GM18508 (cell line): Measurements from ENCODE around the gene IGLL1.
"Not testable (repeated sequence)": the region's sequence is repeated elsewhere in the genome, so short reads cannot be mapped to it uniquely, and the experiment has no call there.

Source experiments
- ATAC-seq: cut with Tn5 transposase; IDR thresholded peaks from one replicate; pipeline ENCODE4 v1.9.1; 2021; ENCODE audit warnings: moderate number of reproducible peaks; ENCODE audit not compliant: insufficient read depth, unreplicated experiment

Gene IGLL1

DNA sequence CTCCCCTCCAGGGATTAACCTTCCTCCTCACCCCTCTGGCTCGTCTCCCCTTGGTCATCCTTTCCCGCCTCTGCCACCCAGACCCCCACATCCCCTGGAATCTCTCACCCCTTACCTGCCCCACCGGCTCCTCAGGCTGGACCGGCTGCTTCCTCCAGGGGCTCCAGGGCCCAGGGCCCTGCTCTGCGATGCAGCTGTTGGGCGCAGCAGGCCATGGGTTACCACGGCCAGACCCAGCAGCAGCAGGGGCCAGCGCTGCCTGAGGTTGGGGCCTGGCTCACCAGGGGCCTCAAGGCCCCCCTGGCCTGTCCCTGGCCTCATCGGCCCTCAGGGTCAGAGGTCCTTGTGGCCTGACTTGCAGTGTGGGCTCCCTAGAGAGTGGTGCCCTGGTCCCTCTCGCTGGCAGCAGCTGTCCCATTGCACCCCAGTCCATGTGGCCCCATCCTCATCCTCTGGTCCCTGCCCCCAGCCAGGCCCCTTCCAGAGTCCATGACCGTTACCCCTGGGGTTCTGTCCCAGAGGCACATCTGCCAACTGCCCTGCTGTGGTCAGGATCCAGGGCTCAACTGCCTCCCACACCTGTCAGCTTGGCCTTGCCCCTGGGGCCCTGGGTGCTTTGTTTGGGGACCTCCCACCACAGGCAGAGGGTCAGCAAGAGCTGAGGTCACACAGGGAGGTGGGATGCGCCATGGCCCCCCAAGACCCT lies at the start of gene IGLL1:
Gene IGLL1 (minus strand): TSS at position 421 of the 706 bp plus-strand sequence. CDS start 100 bp downstream, at position 321.
- ATAC-seq = no peak

DNA sequence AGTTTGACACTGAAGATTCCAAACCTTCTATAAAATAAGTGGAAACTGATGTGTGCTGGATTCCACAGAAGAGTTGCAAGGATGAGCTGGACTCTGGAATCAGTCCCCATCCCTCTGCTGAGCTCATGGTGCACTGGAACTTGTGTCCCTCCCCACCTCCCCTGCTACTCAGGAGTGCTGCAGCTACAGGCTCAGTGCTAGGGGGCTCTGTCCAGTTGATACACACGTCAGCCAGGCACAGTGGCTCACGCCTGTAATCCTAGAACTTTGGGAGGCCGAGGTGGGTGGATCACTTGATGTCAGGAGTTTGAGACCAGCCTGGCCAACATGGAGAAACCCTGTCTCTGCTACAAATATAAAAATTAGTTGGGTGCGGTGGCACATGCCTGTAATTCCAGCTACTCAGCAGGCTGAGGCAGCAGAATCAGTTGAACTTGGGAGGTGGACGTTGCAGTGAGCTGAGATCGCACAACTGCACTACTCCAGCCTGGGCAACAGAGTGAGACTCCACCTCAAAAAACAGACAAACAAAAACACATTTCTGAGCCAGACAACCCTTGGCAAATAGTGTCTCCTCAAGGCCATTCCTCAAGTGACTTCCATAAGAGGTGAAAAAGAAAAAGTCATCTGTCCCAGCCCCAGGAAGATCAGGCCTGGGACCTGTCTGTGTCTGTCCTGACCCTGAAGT lies 48.1 kb upstream of the IGLL1 start:
- ATAC-seq = not testable (repeated sequence)

DNA sequence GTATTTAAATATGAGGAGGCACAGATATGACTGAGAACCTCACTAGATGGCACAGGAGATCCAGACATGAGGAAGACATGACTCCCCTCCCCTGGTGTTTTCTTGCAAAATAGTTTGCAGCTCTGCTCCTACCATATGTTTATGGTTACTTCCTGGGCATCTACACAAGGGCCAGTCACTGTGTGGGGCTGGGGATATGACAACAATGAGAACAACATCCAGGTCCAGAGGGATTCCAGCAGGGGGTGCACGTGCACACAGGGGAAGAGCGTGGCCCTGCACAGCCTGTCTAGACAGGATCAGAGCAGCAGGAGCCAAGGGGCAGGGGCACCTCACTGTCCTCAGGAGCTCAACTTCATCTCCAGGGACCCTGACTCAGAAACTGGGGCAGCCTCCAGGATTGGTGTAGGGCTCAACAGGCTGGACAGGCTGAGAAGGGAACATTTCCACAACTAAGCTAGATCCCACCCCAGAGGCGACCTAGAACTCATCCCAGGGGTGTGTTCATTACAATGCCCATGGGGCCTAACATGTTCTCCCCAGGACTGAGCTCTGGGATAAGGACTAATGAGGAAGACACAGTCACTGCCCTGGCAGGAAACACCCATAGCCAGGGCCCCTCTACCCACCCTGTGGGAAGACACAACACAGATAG lies 47.4 kb upstream of the IGLL1 start:
- ATAC-seq = not testable (repeated sequence)

DNA sequence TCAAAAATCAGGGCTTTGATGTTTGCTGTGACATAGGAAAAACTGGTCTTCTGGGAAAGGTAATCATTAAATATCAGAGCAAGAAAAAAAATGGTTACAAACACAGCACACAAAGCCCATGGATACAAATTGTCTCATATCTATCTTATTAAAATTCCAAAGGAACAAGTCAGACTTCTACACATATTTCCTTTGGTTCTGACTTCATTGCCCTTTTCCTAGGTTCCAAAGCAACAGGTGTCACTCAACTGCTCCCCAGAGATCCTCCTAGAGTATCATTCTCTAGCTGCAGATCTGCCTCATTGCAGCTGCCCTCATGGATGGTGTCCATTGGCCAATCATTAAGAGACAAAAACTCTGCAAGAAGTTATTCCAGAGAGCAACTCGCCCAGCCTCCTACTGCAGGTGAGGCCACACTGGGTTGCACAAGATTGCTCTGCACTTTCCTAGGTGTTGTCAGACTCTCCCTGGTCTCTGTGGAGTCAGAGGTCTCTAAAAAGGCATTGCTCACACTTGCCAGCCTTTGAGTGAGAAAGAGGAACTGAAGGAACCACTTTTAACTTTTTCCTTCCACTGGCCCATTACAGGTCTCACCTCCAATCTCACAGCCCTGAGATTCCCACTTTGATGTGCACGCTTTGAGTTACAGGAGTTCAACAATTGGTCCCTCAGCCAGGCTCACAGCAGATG lies 46.3 kb upstream of the IGLL1 start:
- ATAC-seq = no peak

DNA sequence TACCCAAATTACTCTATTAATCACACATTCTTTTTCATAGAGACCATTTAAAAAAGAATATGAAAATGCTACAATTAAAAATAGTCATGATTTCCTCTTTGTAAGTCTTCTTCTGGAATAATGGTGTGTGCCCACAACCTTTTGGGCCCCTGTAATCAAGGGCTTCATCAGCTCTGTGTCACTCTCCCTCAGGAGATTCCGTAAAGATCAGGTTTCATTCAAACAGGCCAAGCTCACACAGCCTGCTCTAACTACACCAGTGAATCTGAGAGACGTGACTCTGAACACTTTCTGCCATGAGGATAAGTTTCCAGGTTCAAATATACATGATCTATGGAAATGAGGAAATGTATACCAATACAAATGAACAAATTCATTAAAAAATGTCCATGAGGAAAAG lies 42.5 kb upstream of the IGLL1 start:
- no peak for ATAC-seq

DNA sequence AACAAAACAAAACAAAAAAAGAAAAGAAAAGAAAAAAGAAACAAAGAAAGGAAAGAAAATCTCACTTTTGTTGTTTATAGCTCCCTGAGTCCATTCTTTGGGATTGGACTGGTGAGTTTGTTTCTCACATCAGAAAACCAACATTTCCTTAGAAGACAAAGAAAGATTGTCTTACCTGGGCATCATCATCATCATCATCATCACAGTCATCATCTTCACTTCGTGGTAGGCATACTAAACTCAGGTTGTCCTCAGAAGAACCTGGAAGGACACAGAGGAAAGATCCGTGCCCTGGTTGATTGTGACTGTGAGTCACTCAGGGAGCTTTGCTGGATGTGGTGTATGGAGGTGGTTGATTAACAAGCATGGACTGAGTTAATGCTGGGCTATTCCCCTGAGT lies 41.8 kb upstream of the IGLL1 start:
- not testable (repeated sequence) for ATAC-seq

DNA sequence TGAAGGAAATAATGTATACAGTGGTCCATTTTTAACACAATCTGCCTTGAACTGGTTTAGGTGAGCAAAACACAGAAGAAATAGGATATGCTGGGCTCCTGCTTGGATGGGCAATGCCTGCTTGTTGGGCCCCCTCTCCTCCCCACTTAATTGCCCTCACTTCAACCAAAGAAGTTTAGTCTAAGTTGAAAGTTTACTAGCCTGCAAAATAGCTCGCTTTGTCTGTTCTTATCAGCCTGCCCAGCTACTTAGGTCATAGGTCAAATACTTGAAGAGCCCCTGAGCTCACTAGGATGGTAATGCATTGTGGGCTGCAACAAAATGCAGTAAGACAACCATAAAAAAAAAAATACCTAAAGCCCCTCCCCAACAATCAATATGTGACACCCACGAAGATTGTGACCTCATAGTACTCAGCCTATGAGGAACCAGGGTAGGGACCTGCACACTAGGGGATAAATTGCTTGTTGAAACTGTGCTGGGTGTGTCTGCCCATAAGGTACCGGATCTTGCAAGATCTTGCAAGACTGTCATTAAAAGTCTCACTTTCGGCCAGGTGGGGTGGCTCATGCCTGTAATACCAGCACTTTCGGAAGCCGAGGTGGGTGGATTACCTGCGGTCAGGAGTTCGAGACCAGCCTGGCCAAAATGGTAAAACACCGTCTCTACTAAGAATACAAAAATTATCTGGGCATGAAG lies 41.1 kb upstream of the IGLL1 start:
- no peak for ATAC-seq

DNA sequence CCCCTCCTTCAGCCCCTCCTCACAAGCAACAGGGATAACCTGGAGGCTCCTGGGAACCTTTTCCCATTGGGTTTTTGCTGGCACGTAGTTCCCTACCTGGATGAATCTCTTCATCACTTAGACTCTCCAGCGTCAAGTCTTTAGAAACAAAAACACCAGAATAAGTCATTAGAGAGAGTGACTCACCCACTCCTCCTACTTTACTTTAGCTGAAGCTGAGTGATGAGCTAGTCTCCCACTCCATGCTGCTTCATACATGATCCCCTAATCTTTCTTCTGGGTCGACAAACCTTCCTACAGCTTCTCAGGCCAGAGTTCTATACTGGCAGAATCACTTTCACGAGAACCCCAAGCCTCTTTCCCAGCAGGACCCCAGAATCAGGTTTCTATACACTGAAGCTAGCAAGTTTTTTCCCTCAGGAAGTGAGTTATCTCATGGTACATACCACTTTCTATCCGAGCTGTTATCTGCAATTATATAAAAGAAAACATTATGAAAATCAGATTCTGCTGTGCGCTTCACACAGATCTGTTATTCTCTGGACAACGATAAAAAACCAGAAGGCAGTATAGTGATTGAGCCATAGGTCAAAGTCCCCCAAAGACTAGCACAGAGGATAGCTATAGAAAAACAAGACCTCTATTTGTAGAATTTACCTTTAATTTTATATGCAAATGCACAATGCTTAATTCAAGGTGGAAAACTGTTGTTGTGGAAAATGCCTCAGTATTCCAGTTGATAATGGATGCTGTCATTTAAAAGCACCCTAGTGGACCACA lies 33.3 kb upstream of the IGLL1 start:
- ATAC-seq = no peak

DNA sequence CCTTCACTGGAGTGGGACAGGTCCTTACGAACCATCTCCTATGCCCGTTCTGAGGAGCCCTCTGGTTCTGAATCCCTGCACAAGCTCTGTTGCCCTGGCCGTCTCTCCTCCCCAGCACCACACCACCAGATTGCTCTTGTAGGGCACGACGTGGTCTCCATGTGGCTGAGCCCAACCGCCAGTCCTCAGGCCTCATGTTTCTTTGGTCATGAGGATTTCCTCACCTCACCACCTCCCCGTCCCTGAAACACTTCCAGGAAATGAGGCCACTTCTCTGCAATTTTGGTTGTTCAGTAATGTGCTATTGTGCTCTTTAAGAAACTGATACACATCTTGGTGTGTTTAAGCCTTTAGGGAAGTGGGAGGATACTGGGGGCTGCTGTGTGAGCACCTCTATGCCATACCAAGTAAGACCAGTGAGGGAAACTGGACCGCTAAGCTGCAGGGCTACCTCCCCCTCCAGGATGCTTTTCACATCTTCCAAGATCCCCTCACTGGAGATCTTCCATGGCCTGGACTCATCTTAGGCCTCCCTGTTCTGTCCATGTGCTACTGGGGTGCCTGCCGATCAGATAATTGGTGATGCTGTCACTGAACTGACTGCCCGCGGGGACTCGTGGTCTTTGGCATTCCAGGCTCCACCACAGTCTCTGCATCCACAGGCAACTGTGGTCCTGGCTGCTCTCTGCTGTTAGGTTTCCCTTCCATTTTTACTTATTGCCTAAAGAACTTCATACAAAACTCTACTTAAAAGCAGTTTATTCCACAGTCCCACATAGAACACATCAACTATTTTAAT lies 30.1 kb upstream of the IGLL1 start:
- no peak for ATAC-seq

DNA sequence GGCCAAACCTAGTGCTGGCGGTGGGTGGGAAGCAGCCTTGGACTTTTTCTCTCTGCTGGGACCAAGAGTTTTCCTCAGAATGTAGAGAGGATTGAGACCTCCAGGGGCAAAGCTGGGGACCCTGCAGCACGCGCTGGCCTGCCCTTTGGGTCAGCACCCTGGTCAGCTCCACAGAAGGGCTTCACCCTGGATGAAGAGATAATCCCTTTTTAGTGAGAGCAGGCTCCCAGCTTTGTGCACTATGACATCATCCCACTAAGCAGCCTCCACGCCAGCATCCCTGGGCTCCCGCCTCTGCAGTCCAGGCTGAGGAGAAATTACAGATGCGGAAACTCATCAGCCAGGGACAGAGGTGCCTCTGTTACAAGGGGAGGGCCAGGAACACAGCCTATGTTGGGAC lies 28.5 kb upstream of the IGLL1 start:
- no peak for ATAC-seq

DNA sequence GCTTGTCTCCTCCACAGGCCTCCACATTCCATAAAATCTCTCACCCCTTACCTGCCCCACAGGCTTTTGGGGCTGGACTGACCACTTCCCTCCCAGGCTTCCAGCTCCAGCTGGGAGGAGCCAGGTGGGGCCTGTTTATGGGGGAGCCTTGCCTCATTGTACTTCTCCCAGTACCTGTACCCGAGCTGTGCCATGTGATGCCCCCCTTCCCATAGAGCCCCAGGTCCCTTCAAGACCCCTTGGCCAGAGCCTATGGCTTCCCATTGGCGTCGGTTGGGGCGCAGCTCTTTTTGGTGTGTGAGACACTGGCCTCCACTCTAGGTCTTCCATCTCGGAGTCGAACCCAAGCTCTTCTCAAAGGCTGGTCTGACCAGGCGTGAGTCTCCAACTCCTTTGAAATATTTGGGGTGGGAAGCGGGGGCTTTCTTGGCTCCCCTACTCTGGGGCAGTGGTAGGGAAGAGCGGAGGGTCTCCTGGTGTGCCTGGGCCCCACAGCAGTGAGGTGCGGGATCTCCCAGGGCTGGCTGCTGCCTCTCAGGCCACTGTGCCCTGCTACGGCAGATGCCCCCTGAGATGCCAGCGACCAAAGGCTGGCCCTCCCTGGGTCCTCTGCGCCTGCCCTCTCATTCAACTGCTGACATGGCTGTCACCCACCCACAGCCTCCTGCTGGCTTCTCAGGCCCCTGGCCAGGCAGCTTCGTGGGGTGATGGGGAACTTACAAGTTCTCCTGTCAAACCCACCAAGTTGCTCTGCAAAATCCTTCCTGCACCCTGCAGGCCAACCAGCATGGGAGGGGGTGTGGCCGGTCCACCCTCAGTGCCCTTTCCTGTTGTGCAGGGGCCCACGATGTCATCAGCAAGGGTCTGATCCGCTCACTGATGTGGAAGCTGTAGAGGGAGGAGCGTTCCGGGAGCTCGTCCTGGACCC lies 26.4 kb upstream of the IGLL1 start:
- no peak for ATAC-seq

DNA sequence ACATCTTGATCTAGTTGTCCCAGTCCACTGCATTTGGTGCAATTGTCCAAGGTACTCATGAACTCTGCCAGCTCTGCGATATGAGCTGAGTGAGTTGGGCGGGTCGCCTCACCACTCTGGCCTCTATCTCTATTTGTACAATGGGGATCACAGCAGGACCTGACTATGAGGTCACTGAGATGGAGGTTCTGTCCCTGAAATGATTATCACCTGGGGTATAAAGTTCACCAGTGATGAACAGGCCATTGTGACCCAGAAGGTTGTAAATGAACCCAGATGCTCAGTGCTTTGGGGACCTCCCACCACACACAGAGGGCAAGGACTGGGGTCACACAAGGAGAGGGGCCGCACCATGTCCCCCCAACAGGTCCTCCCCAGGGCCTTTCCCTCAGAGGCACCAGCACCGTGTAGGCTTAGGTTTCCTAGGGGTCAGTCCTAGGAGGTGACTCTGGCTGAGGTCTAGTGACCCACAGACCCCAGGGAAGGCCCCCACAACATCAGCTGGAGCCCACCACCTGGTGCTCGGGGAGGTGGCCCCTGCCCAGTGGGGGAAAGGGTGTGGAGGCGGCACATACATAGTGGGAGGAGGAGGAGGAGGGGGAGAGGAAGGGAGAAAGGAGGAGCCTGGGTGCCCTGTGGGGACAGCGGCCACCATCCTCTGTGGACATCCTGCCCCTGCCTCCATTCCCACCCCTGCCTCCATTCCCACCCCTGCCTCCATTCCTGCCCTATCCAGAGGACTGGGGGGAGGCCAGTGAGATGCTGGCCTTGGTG lies 25.0 kb upstream of the IGLL1 start:
- ATAC-seq = no peak

DNA sequence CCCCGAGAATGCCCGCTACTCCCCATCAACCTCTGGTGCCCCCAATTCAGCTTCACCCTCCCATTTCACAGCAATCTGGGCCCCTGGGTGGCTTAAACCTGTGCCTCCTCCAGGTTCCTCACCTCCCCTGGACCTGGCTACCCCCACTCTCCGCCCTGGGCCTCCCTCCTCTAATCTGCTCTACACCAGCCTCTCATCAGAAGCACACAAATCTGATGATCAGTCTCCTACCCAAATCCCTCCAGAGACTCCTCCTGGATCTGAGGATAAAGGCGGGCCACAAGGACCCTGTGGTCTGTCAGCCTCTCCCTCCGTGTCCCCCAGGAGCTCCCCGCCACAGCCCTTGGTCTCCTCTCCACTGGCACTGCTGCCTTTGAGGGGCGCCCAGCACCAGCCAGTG lies 23.2 kb upstream of the IGLL1 start:
- no peak for ATAC-seq

DNA sequence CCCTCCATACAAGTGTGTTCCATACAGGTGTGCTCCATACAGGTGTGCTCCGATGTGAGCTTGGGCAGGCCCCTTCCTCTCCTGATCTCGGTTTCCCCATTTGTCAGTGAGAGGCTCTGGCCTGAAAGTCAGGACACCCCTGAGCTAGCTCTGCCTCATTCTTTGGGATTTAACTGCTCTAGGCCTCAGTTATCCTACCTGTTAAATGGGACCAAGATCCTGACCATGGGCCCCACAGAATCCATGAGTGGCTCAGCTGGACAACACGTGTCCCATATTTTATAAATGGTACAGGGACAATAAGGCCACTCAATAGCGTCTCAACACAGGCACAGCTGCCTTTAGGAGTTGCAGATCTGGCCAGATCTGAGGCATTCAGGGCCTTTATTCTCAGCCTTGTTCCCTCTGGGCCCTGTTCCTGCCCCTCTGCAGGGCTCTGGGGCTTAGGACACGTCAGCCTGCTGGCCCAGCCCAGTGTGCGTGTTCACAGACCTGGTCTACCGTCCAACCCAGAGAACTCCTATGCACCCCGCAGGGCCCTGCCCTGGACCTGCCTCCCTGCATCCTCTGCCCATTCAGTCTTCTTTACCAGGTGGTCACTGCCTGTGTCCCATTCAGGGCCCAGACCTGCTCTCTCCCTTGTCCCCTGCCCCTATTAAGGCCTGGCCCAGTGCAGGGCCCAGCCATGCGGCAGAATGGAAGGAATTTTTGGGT lies 18.9 kb upstream of the IGLL1 start:
- ATAC-seq = no peak

DNA sequence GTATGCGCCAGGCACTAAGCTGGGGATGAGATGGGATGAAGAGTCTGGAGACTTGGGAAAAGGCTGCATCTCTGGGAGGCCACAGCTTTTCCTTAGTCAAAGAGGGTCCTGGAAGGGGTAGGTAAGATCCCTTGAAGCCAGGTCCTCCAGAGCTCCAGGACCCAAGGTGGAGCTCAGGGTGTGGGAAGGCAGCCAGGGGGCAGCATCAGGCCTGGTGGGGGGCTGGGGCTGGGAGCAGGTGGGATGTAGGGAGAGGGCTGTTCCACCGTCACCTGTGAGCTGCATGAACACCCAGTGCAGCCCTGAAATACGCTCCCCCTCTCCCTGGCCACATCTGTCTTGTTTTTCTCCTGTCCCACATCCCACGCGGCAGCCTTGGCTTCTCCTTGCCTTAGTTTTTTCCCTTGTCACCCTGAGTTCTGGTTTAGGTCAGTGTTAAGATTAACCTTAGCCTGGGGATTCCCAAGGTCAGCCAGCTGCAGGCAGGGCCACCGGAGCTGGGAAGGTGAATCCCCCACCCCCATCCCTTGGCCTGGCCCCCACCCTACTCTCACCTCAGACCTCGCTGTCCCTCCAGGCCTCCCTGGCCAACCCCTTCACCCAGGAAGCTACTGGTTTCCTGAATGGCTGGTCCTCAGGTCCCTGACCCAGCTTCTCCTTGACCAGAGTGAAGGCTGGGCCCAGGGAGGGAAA lies 17.6 kb upstream of the IGLL1 start:
- ATAC-seq = not testable (repeated sequence)

DNA sequence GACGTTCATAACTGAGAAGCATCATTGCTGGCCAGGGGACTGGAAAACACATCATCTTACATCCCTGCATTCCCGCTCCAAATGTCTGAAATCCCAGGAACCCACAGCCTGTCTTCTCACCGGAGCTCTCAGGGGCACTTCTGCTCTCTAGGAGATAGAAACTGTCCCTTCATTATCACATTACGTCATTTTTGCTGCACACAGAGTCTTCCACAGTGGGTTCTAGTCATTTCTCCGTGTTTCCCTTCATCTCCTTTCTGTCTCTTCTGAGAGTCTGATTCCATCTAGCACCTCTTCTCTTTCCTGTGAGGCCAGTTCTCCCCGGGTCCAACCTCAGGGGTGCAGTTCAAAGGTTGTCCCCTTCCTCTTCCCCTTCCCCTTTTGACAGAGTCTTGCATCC lies 15.8 kb upstream of the IGLL1 start:
- ATAC-seq = not testable (repeated sequence)
